T-cell (primary cell): ENCODE results near the gene TVP23A. TPM values are rescaled to one million over a fixed set of nuclear protein-coding genes. Genes with fewer than 3 reads are reported as not detected.

ENCODE experiments used
- ATAC-seq, 4 experiments: fragments of 200-7000 bp in 3 of 4; fragments of 150-1000 bp in 1 of 4; cut with Tn5 transposase; replicated peaks in 1 of 4; 1 replicate in 3 of 4; 2 replicates in 1 of 4; pipeline ENCODE4 v1.10.0; 2021; ENCODE audit warnings: moderate library complexity in 3 of 4, mild to moderate bottlenecking in 2 of 4, moderate number of reproducible peaks in 1 of 4
- CTCF ChIA-PET, 2 donors: fragments of 300-600 bp; sonication (Branson Sonifier 250); formaldehyde crosslinking; loops; one replicate each; lab custom pipeline; 2022; ENCODE audit warnings: antibody characterized with exemption in 2 of 2; lab: Charles Lee
- POLR2A ChIA-PET, 2 donors: fragments of 300-600 bp; sonication (Branson Sonifier 250); formaldehyde crosslinking; loops; one replicate each; lab custom pipeline; 2022; ENCODE audit warnings: antibody characterized with exemption in 2 of 2; lab: Charles Lee
- DNase-seq, 35 experiments: peaks; one replicate each; pipeline versions ENCODE4 v3.0.0 to v3.0.0-alpha.2; 2013 to 2023
- H3K27ac ChIP-seq: one replicate; pipeline ENCODE4 v1.5.1; 2013; ENCODE audit warnings: low read length
- H3K27me3 ChIP-seq, 2 experiments: replicated peaks in 1 of 2; 1 replicate in 1 of 2; 2 replicates in 1 of 2; pipeline versions ENCODE4 v1.6.1 to v1.7.0; 2013; ENCODE audit warnings: low read length in 1 of 2, mixed read lengths in 1 of 2; ENCODE audit not compliant: control insufficient read depth in 2 of 2, insufficient read depth in 2 of 2; ENCODE audit errors: extremely low read depth in 1 of 2
- H3K36me3 ChIP-seq, 2 donors: 1 replicate in 1 of 2; 2 replicates in 1 of 2; pipeline versions ENCODE4 v1.6.1 to v1.7.0; 2013; ENCODE audit warnings: low read length in 1 of 2; ENCODE audit not compliant: control insufficient read depth in 2 of 2, insufficient read depth in 1 of 2; ENCODE audit errors: extremely low read depth in 1 of 2
- H3K4me1 ChIP-seq, 2 experiments: 1 replicate in 1 of 2; 2 replicates in 1 of 2; pipeline versions ENCODE4 v1.6.1 to v1.7.0; 2013; ENCODE audit warnings: low read length in 2 of 2, mixed read lengths in 1 of 2; ENCODE audit not compliant: insufficient read depth in 2 of 2, control insufficient read depth in 1 of 2; ENCODE audit errors: extremely low read depth in 1 of 2
- H3K4me3 ChIP-seq, 2 donors: 1 replicate in 1 of 2; 2 replicates in 1 of 2; pipeline versions ENCODE4 v1.5.1 to v1.7.0; 2013; ENCODE audit warnings: mild to moderate bottlenecking in 2 of 2, low read length in 1 of 2, moderate library complexity in 1 of 2; ENCODE audit not compliant: control insufficient read depth in 1 of 2; ENCODE audit errors: extremely low read depth in 1 of 2
- H3K9me3 ChIP-seq: 2 replicates; pipeline ENCODE4 v1.7.0; 2013
- H3K27ac Mint-ChIP-seq, 2 donors: one replicate each; pipeline ENCODE4 v1.8.0; 2020 to 2021; ENCODE audit warnings: mild to moderate bottlenecking in 2 of 2, mixed read lengths in 2 of 2
- H3K27me3 Mint-ChIP-seq, 2 donors: one replicate each; pipeline ENCODE4 v1.8.0; 2021 to 2022; ENCODE audit warnings: mixed read lengths in 2 of 2
- H3K36me3 Mint-ChIP-seq: one replicate; pipeline ENCODE4 v1.8.0; 2021; ENCODE audit warnings: mixed read lengths
- H3K4me1 Mint-ChIP-seq, 3 donors: one replicate each; pipeline ENCODE4 v1.8.0; 2020 to 2022; ENCODE audit warnings: mixed read lengths in 3 of 3, mild to moderate bottlenecking in 1 of 3
- H3K4me3 Mint-ChIP-seq, 3 donors: one replicate each; pipeline ENCODE4 v1.8.0; 2020 to 2022; ENCODE audit warnings: mild to moderate bottlenecking in 3 of 3, mixed read lengths in 3 of 3, moderate library complexity in 3 of 3
- H3K9me3 Mint-ChIP-seq, 3 donors: one replicate each; pipeline ENCODE4 v1.8.0; 2020 to 2022; ENCODE audit warnings: mixed read lengths in 3 of 3
- WGBS: methylation state at CpG from one replicate; pipeline ENCODE4 v1.1.5; 2013; ENCODE audit warnings: missing lambda C conversion rate; ENCODE audit not compliant: insufficient coverage; 5-methylcytosine and 5-hydroxymethylcytosine counted together
- total RNA-seq, 35 experiments: library from RNA in 6 of 35; stranded (reverse) in 6 of 35; fragments of 120-200 nt in 1 of 35; gene quantifications; one replicate each; pipeline versions ENCODE4 v1.2.1 to v1.2.4 and lab custom pipeline; 2013 to 2026

Gene TVP23A
- total RNA-seq, 5 donors from 2014 or later (not counting 1 experiment from before 2014, with no cell fraction given), result 0.13 to 0.50 TPM; not detected in 3

DNA sequence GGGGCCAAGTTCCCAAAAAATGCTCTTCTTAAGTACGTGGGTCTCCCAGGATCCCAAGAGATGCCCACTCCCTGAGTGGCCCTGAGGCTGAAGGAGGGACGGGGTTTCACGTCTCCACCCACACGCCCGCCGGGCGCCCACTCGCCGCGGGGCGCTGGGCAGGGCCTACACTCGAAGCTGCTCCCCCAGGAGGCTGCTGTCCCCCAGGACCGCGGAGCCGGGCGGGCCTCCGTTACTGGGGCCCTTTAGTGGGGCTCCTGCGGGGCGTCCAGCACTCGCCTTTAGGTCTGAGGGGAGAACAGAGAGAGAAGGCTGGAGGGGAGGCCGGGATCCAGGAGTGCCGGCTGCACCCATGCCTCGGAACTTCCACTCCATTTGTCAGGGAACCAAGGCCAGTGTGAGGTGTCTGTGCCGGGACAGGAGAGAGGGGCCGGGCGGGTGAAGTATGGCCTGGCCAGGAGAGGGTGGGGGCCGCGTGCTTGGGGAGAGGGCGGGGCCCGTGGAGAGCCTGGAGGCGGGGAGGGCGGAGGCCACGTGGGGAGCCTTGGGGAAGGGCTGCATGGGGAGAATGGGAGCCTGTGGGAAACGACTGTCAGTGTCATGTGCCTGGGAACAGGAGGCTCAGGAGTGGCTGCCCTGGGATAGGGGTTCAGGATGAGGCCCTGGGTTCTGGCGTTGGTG lies 56.1 kb downstream of the TVP23A start:
- peaks cover 8 to 16% (median 10%) of the 10 kb centered on the region in 3 donors for H3K4me1 Mint-ChIP-seq
- H3K27me3 Mint-ChIP-seq, result no peaks in the 10 kb centered on the region
- H3K4me3 Mint-ChIP-seq, result no peak overlapping the region
- H3K9me3 Mint-ChIP-seq, result no peaks in the 10 kb centered on the region
- no peak for DNase-seq
- peaks cover 0 to 27% of the 10 kb centered on the region in 2 experiments for H3K4me1 ChIP-seq
- WGBS, result 96% methylated on average over 35 of the region's 35 CpGs
- ChIA-PET POLR2A (no interaction called here), CTCF (no interaction called here)
- H3K27ac ChIP-seq, result no peak overlapping the region
- peaks cover 31 to 68% of the 10 kb centered on the region in 2 donors for H3K36me3 ChIP-seq
- peaks cover 71% of the 10 kb centered on the region for H3K36me3 Mint-ChIP-seq
- H3K27ac Mint-ChIP-seq, result no peak overlapping the region
- H3K4me3 ChIP-seq, result no peak overlapping the region
- no peaks in the 10 kb centered on the region for H3K27me3 ChIP-seq
- H3K9me3 ChIP-seq, result no peaks in the 10 kb centered on the region
- no peak for ATAC-seq

GRCh38 chr16:10761373-10761772 lies 57.2 kb downstream of the TVP23A start:
- ATAC-seq, result no peak
- WGBS, result 83% methylated on average over 6 of the region's 8 CpGs
- ChIA-PET POLR2A (no interaction called here), CTCF (no interaction called here)
- H3K27ac ChIP-seq, result no peak overlapping the region
- no peak for DNase-seq
- H3K4me1 ChIP-seq, result peaks cover 0 to 26% of the 10 kb centered on the region in 2 experiments
- no peak overlapping the region for H3K4me3 Mint-ChIP-seq
- H3K36me3 Mint-ChIP-seq, result peaks cover 77% of the 10 kb centered on the region
- H3K27me3 ChIP-seq, result no peaks in the 10 kb centered on the region
- H3K9me3 ChIP-seq, result no peaks in the 10 kb centered on the region
- peaks cover 28 to 79% of the 10 kb centered on the region in 2 donors for H3K36me3 ChIP-seq
- peaks cover 8 to 16% (median 10%) of the 10 kb centered on the region in 3 donors for H3K4me1 Mint-ChIP-seq
- H3K27ac Mint-ChIP-seq, result no peak overlapping the region
- no peaks in the 10 kb centered on the region for H3K9me3 Mint-ChIP-seq
- no peak overlapping the region for H3K4me3 ChIP-seq
- no peaks in the 10 kb centered on the region for H3K27me3 Mint-ChIP-seq

DNA sequence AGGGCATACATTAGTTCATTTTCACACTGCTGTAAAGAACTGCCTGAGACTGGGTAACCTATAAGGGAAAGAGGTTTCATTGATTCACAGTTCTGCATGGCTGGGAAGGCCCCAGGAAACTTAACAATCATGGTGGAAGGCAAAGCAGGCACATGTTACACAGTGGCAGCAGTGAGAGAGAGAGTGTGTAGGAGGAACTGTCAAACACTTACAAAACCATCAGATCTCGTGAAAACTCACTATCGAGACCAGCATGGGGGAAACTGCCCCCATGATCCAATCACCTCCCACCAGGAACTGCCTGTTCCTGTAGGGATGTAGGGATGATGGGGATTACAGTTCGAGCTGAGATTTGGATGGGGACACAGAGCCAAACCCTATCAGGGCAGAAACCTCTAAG lies 57.7 kb downstream of the TVP23A start:
- no peak for ATAC-seq
- ChIA-PET CTCF (no interaction called here), POLR2A (no interaction called here)
- WGBS, result 100% methylated on average over 1 of the region's 3 CpGs
- H3K36me3 ChIP-seq, result peaks cover 28 to 84% of the 10 kb centered on the region in 2 donors
- peaks cover 6 to 13% (median 10%) of the 10 kb centered on the region in 3 donors for H3K4me1 Mint-ChIP-seq
- H3K27ac ChIP-seq, result no peak overlapping the region
- H3K9me3 Mint-ChIP-seq, result no peaks in the 10 kb centered on the region
- H3K4me1 ChIP-seq, result peaks cover 0 to 21% of the 10 kb centered on the region in 2 experiments
- H3K36me3 Mint-ChIP-seq, result peaks cover 77% of the 10 kb centered on the region
- no peaks in the 10 kb centered on the region for H3K9me3 ChIP-seq
- no peak for DNase-seq
- no peaks in the 10 kb centered on the region for H3K27me3 Mint-ChIP-seq
- no peak overlapping the region for H3K27ac Mint-ChIP-seq
- no peaks in the 10 kb centered on the region for H3K27me3 ChIP-seq
- H3K4me3 ChIP-seq, result no peak overlapping the region
- H3K4me3 Mint-ChIP-seq, result no peak overlapping the region

GRCh38 chr16:10756574-10756973 lies 62.0 kb downstream of the TVP23A start:
- no peak overlapping the region for H3K27ac ChIP-seq
- Mint-ChIP-seq H3K9me3 (no peaks in the 10 kb centered on the region), H3K4me1 (peaks cover 0 to 10% (median 0%) of the 10 kb centered on the region in 3 donors), H3K27ac (no peak overlapping the region), H3K4me3 (no peak overlapping the region), H3K36me3 (peaks cover 78% of the 10 kb centered on the region), H3K27me3 (no peaks in the 10 kb centered on the region)
- ATAC-seq, result no peak
- H3K4me1 ChIP-seq, result no peaks in the 10 kb centered on the region
- no peaks in the 10 kb centered on the region for H3K9me3 ChIP-seq
- ChIA-PET POLR2A (interaction anchor here in 1 of 2 donors (0.7 kb wide), 1 partner anchor 423 kb away, joined by 3 read pairs; no protein-coding TSS in a partner anchor), CTCF (no interaction called here)
- no peaks in the 10 kb centered on the region for H3K27me3 ChIP-seq
- WGBS, result 80% methylated on average over 1 of the region's 6 CpGs
- no peak overlapping the region for H3K4me3 ChIP-seq
- H3K36me3 ChIP-seq, result peaks cover 26 to 88% of the 10 kb centered on the region in 2 donors
- no peak for DNase-seq

GRCh38 chr16:10754941-10755340 lies 63.7 kb downstream of the TVP23A start:
- WGBS, result 83% methylated on average over 1 of the region's 4 CpGs
- no peak for ATAC-seq
- peaks cover 14 to 83% of the 10 kb centered on the region in 2 donors for H3K36me3 ChIP-seq
- H3K4me1 Mint-ChIP-seq, result peaks cover 0 to 16% (median 0%) of the 10 kb centered on the region in 3 donors
- no peaks in the 10 kb centered on the region for H3K27me3 ChIP-seq
- H3K27me3 Mint-ChIP-seq, result no peaks in the 10 kb centered on the region
- no peaks in the 10 kb centered on the region for H3K9me3 ChIP-seq
- H3K4me3 ChIP-seq, result no peak overlapping the region
- H3K9me3 Mint-ChIP-seq, result no peaks in the 10 kb centered on the region
- no peak for DNase-seq
- CTCF ChIA-PET, result no interaction called here
- H3K4me3 Mint-ChIP-seq, result no peak overlapping the region
- H3K4me1 ChIP-seq, result peaks cover 0 to 2% of the 10 kb centered on the region in 2 experiments
- POLR2A ChIA-PET, result no interaction called here
- no peak overlapping the region for H3K27ac ChIP-seq
- peaks cover 71% of the 10 kb centered on the region for H3K36me3 Mint-ChIP-seq
- no peak overlapping the region for H3K27ac Mint-ChIP-seq

DNA sequence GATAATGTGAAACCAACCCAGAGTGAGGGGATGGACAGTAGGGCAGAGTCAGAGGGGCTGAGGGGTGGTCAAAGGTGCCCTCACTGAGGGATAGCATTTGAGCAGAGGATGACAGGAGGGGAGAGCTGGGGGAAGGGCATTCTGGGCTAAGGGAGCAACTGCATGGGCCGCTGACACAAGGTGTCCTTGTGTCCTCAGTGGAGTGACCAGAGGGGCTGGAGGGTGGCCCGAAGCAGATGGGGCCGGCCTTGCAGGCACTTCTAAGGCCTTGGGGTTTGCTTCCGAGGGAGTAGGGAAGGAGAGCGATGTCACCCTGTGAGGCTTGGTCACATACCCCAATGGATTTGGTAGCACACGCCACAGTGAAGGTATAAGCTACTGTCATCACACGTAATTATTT lies 64.9 kb downstream of the TVP23A start:
- whole genome bisulfite sequencing, result 100% methylated on average over 3 of the region's 7 CpGs
- no peak overlapping the region for H3K4me3 ChIP-seq
- peaks cover 2% of the 10 kb centered on the region in 2 experiments for H3K4me1 ChIP-seq
- H3K27me3 ChIP-seq, result no peaks in the 10 kb centered on the region
- Mint-ChIP-seq H3K4me3 (no peak overlapping the region), H3K36me3 (peaks cover 68% of the 10 kb centered on the region), H3K9me3 (no peaks in the 10 kb centered on the region), H3K4me1 (peaks cover 6 to 20% (median 7%) of the 10 kb centered on the region in 3 donors), H3K27me3 (no peaks in the 10 kb centered on the region), H3K27ac (no peak overlapping the region)
- ChIA-PET CTCF (no interaction called here), POLR2A (no interaction called here)
- DNase-seq, result no peak
- no peaks in the 10 kb centered on the region for H3K9me3 ChIP-seq
- peaks cover 12 to 84% of the 10 kb centered on the region in 2 donors for H3K36me3 ChIP-seq
- H3K27ac ChIP-seq, result no peak overlapping the region
- no peak for ATAC-seq
